ENCODE data around the gene MGAT4C. TPM values are rescaled to one million over a fixed set of nuclear protein-coding genes. Genes with fewer than 3 reads are reported as not detected.
A peak's percentile ranks its signal among the peaks of the same experiment; 100 is the strongest.

MGAT4C gene
- total RNA-seq, 2 donors from 2014 or later = 0.11 to 1.8 TPM

GRCh38 chr12:85920324-85920947 is 335.8 kb downstream of the MGAT4C start:
- TF ChIP-seq CTCF (conservative IDR thresholded peaks at IDR 0.05) = peak; percentile 80
- H3K36me3 ChIP-seq (ENCODE audit: control insufficient read depth, insufficient read depth, low read length) = no peaks in the 10 kb centered on the region
- peaks cover 6% of the 10 kb centered on the region for H3K9me3 ChIP-seq (ENCODE audit: control insufficient read depth, low read length)
- no peaks in the 10 kb centered on the region for H3K4me1 Mint-ChIP-seq
- no peak overlapping the region for H3K4me3 ChIP-seq (ENCODE audit: low read length)
- 41% methylated on average over 3 of the region's 3 CpGs; no CpG with 5 or more reads in 1 of the 2 experiments for WGBS, 2 experiments (ENCODE audit: insufficient coverage in 1 of 2, insufficient read length in 1 of 2)
- H3K27me3 Mint-ChIP-seq (ENCODE audit: insufficient read depth) = no peaks in the 10 kb centered on the region
- H3K4me3 Mint-ChIP-seq = no peak overlapping the region
- H3K27me3 ChIP-seq (ENCODE audit: control insufficient read depth, insufficient read depth, low read length, poor library complexity, severe bottlenecking) = no peaks in the 10 kb centered on the region
- peaks cover under 1% of the 10 kb centered on the region for H3K36me3 Mint-ChIP-seq (ENCODE audit: low read depth)
- H3K9ac ChIP-seq (ENCODE audit: extremely low read depth, low read length, poor library complexity, severe bottlenecking) = no peak overlapping the region
- H3K4me1 ChIP-seq (ENCODE audit: control insufficient read depth, insufficient read depth, low read length) = no peaks in the 10 kb centered on the region
- no peak for DNase-seq
- H3K27ac Mint-ChIP-seq = no peak overlapping the region
- H3K27ac ChIP-seq (ENCODE audit: low read depth, low read length) = no peak overlapping the region
- peaks cover 7% of the 10 kb centered on the region for H3K9me3 Mint-ChIP-seq
